Activated naive CD4-positive, alpha-beta T cell treated with anti-CD3 and anti-CD28 coated beads, Interleukin-2, amount 50 U/mL, for 72 hours (primary cell): ENCODE results near the gene ATOH8. TPM values are rescaled to one million over a fixed set of nuclear protein-coding genes. Genes with fewer than 3 reads are reported as not detected.

Source experiments
- ATAC-seq, 2 donors: fragments of 150-1000 bp; cut with Tn5 transposase; 2 replicates each; pipeline ENCODE4 v1.10.0; 2021; ENCODE audit warnings: mild to moderate bottlenecking in 2 of 2, moderate library complexity in 2 of 2
- DNase-seq, 2 donors: peaks; one replicate each; pipeline ENCODE4 v3.0.0; 2021 to 2022; ENCODE audit warnings: low spot score in 2 of 2
- H3K27ac Mint-ChIP-seq, 2 donors: one replicate each; pipeline ENCODE4 v1.8.0; 2022; ENCODE audit warnings: mild to moderate bottlenecking in 2 of 2, mixed read lengths in 2 of 2
- H3K36me3 Mint-ChIP-seq, 2 donors: one replicate each; pipeline ENCODE4 v1.8.0; 2022; ENCODE audit warnings: mixed read lengths in 2 of 2
- H3K9me3 Mint-ChIP-seq, 2 donors: one replicate each; pipeline ENCODE4 v1.8.0; 2022; ENCODE audit warnings: mixed read lengths in 2 of 2
- total RNA-seq, 2 donors: library from RNA; stranded (reverse); gene quantifications; one replicate each; pipeline ENCODE4 v1.2.3, GENCODE V29; 2022

The ATOH8 gene
- total RNA-seq, 2 donors from 2014 or later: not detected

DNA sequence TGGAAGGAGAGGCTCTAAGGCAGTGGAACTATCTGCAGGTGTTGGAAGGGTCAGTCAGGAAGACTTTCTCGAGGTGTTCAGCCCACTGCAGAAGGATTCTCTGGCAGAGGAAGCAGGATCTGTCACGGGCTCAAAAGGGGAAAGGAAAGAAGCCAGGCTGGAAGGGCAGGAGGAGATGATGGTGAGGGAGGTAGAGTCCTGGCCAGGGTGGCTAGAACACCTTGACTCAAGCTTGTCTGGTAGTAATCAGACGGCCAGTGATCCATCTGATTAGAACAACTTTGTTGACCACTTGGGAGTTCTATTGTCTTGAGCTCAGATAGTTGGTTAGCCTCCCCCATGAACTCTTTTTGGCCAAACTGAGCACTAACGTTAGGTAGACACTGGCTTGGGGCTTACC lies 9.7 kb upstream of the ATOH8 start:
- DNase-seq: no peak
- H3K36me3 Mint-ChIP-seq: no peaks in the 10 kb centered on the region
- H3K9me3 Mint-ChIP-seq: no peaks in the 10 kb centered on the region
- no peak overlapping the region for H3K27ac Mint-ChIP-seq
- no peak for ATAC-seq

- H3K36me3 Mint-ChIP-seq: no peaks in the 10 kb centered on the region
- no peak overlapping the region for H3K27ac Mint-ChIP-seq
- no peak for DNase-seq
- H3K9me3 Mint-ChIP-seq: no peaks in the 10 kb centered on the region
- no peak for ATAC-seq
Observed at GRCh38 chr2:85744741-85745601, 8.8 kb upstream of the ATOH8 start.

GRCh38 chr2:85745619-85746018 lies 8.2 kb upstream of the ATOH8 start:
- Mint-ChIP-seq H3K9me3 (no peaks in the 10 kb centered on the region), H3K27ac (no peak overlapping the region), H3K36me3 (no peaks in the 10 kb centered on the region)
- DNase-seq (no peak), ATAC-seq (no peak)

DNA sequence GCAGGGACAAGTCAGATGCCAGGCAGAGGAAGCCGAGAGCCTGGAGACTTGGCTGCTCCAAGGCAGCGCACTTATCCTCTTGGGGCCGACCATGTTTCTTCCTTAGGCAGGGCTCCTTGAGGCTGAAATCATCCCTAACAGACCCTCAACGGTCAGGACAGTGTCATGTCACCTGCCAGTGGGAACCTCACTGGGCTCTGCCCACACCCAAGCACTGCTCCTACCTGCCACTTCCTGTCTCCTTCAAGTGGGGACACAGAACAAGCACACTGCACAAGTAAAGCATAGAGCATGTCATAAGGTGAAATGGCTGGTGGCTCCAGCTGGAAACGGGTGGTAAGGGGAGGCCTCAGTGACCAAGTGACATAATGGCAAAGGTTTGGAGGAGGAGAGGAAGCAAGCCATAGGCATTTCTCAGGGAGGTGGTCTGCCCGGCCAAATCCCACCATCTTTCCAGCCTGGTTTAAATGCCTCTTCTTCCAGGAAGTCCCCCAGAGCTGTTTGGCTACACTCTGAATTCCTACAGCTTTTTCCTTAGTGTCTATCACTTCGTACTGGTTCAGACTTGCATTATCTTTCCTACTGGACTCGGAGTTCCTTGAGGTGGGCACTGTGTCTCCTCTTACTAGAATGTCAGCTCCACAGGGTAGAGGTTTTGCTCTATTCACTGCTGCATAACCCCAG lies 7.3 kb upstream of the ATOH8 start:
- no peaks in the 10 kb centered on the region for H3K36me3 Mint-ChIP-seq
- ATAC-seq (no peak), DNase-seq (no peak)
- no peak overlapping the region for H3K27ac Mint-ChIP-seq
- no peaks in the 10 kb centered on the region for H3K9me3 Mint-ChIP-seq

- Mint-ChIP-seq H3K36me3 (no peaks in the 10 kb centered on the region), H3K27ac (no peak overlapping the region), H3K9me3 (no peaks in the 10 kb centered on the region)
- DNase-seq: no peak
- no peak for ATAC-seq
Observed at GRCh38 chr2:85747441-85747840, 6.3 kb upstream of the ATOH8 start.

DNA sequence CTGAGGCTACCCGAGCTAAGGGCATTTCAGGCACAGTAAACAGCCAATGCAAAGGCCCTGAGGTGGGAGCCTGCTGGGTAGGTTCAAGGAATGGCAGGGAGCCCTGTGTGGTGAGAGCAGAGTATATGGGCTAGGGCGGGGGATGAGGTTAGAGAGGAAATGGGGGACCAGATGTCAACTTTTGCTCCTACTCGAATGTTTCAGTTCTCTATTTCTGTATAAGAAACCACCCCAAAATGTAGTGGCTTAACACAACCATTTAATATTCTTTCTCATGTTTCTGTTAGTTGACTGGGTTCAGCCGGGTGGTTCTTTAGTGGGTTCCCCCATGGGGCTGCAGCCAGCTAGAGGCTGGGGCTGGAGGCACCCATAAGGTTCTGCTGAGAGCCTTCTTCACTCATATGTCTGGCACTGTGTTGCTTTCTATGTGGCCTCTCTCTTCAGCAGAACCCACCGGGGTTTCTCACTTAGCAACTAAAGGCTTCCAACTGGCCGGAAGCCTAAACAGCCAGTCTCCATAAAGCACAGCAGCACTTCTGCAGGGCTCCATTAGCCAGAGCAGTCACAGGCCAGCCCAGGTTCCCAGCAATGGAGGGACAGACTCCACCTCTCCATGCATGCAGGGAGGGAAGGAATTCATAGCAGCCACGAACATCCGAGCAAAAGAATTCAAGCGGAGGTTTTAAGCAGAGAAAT lies 5.6 kb upstream of the ATOH8 start:
- Mint-ChIP-seq H3K9me3 (no peaks in the 10 kb centered on the region), H3K27ac (no peak overlapping the region), H3K36me3 (no peaks in the 10 kb centered on the region)
- no peak for DNase-seq
- no peak for ATAC-seq

- ATAC-seq (no peak), DNase-seq (no peak)
- Mint-ChIP-seq H3K9me3 (no peaks in the 10 kb centered on the region), H3K36me3 (no peaks in the 10 kb centered on the region), H3K27ac (no peak overlapping the region)
Observed at GRCh38 chr2:85748985-85749875, 4.6 kb upstream of the ATOH8 start.

GRCh38 chr2:85750587-85751575 lies 2.9 kb upstream of the ATOH8 start:
- Mint-ChIP-seq H3K27ac (no peak overlapping the region), H3K36me3 (no peaks in the 10 kb centered on the region), H3K9me3 (no peaks in the 10 kb centered on the region)
- ATAC-seq (peak; percentile 64 to 69), DNase-seq (peak in 1 of 2 donors; percentile 68)

- ATAC-seq (no peak), DNase-seq (no peak)
- no peaks in the 10 kb centered on the region for H3K9me3 Mint-ChIP-seq
- H3K36me3 Mint-ChIP-seq: no peaks in the 10 kb centered on the region
- H3K27ac Mint-ChIP-seq: no peak overlapping the region
Observed at GRCh38 chr2:85751627-85752026, 2.2 kb upstream of the ATOH8 start.

DNA sequence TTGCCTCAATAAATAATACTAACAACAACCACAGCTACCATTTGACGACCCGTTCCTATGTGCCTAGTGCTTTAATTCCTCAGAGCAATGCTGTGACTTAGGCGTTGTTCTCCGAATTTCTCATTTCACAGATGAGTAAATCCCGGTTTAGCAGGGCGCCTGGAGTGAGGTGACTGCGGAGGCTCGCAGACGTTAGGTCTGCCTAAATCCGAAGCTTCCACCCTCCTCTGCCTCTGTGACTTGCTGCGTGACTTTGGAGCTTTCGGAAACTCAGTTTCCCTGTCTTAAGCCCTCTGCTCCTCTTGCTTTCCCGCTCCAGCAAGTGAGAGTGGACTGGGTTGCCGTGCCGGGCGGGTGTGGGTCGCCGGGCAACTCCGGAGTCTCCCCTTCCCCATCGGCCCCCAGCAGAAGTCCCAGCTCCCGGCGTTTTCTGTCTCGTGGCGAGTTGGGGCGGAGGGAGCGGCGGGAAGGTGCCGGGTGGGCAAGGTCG lies 711 bp upstream of the ATOH8 start:
- DNase-seq: no peak
- no peaks in the 10 kb centered on the region for H3K36me3 Mint-ChIP-seq
- no peaks in the 10 kb centered on the region for H3K9me3 Mint-ChIP-seq

GRCh38 chr2:85754313-85755095 lies 713 bp downstream of the ATOH8 start:
- Mint-ChIP-seq H3K36me3 (no peaks in the 10 kb centered on the region), H3K27ac (no peak overlapping the region), H3K9me3 (no peaks in the 10 kb centered on the region)
- DNase-seq (peak in 1 of 2 donors; percentile 43), ATAC-seq (peak; percentile 17 to 61)

More for the DNA sequence above, 711 bp upstream of the ATOH8 start:
- no peak for ATAC-seq
- H3K27ac Mint-ChIP-seq: no peak overlapping the region

GRCh38 chr2:85755122-85756027 lies 1.6 kb downstream of the ATOH8 start:
- H3K27ac Mint-ChIP-seq: no peak overlapping the region
- ATAC-seq (peak in 1 of 2 donors; percentile 12), DNase-seq (peak in 1 of 2 donors; percentile 19)
- no peaks in the 10 kb centered on the region for H3K36me3 Mint-ChIP-seq
- H3K9me3 Mint-ChIP-seq: no peaks in the 10 kb centered on the region

DNA sequence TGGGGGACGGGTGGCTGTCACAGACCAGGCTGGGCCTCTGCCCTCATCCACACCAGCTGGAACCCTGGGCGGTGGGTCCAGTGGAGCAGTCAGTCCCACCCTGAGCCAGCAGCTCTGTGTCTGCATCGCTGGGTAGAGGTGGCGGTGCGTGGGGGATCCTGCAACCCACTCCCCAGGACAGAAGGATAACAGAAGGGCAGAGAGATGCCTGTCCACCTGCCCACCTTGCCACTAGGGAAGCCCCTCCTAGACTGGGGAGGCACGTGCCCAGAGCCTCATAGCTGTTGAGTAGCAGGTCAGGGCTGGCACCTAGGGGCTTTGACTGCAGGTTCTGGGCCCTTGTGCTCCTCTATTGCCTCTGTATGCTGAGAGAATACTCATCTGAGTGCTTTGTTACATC lies 2.4 kb downstream of the ATOH8 start:
- H3K9me3 Mint-ChIP-seq: no peaks in the 10 kb centered on the region

More for the DNA sequence above, 2.4 kb downstream of the ATOH8 start:
- no peak for DNase-seq
- Mint-ChIP-seq H3K27ac (no peak overlapping the region), H3K36me3 (no peaks in the 10 kb centered on the region)
- no peak for ATAC-seq
